Measurements from ENCODE around the gene GRIK3.

Gene GRIK3

DNA sequence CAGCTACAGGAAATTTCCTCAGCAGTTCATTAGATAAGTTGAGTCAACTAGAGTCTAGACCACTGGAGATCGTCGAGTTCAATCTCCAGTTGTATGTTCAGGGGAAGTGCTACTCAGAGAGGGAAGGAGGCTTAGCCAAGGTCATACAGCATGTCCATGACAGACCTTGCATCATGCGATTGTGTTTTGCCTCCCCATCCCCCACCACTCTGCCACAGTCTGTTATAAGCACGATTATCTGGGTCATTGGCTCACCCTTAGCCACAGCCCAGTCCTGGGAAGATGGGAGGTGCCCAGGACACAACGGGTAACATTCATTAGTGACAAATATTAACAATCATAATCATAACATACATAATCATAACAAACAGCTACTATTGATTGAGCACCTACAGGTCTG is 18.9 kb upstream of the GRIK3 start:
- TF ChIP-seq CTCF (IDR thresholded peaks at IDR 0.05; ENCODE audit: insufficient read depth, low read length, missing control alignments), result no peak
- CTCF ChIA-PET, result no interaction called here
- POLR2A ChIA-PET, result no interaction called here
- no peak overlapping the region for H3K4me3 ChIP-seq (ENCODE audit: low read depth, low read length)
- DNase-seq (ENCODE audit: low read depth, low spot score), result no peak

DNA sequence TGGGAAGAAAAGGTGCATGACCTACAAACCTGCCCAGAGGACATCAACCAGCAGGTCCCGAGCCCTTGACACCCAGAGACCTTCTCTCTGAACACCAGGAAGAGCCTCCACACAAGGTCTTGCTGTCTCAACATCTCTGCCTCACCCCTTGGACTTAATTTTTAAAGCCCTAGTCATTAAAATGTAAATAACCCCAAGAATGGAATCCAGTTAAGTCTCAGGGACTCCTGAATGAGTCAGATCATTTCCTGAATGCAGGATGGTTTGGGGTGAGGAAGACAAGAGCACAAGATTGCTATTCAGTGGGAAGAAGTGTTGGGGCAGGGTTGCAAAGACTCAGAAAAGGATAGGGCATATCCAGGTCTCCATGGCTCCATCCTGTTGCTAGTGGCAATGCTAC is 17.8 kb upstream of the GRIK3 start:
- TF ChIP-seq CTCF (IDR thresholded peaks at IDR 0.05; ENCODE audit: insufficient read depth, low read length, missing control alignments), result no peak
- peak; percentile 2 for DNase-seq (ENCODE audit: low read depth, low spot score)
- no peak overlapping the region for H3K4me3 ChIP-seq (ENCODE audit: low read depth, low read length)
- ChIA-PET CTCF (no interaction called here), POLR2A (no interaction called here)

DNA sequence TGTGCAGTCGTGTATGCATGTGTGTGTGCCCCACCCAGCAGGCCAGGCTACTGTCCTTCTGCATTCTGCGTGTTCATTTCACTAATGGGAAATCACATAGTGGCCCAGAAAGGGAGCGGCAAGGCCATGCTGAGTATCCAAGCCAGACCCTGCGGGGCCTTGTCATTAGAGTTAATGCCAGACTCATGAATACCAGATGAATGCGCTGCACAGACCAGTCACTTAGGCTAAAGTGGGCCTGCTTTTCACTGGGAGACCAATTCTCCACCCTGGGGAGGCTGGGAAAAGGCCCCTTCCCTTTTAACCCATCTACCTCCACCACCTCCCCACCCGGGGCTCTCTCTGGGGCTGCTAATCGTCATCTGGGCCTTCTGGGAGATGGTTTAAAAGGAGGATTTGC is 17.0 kb upstream of the GRIK3 start:
- DNase-seq (ENCODE audit: low read depth, low spot score), result no peak
- ChIA-PET CTCF (no interaction called here), POLR2A (no interaction called here)
- no peak overlapping the region for H3K4me3 ChIP-seq (ENCODE audit: low read depth, low read length)
- no peak for TF ChIP-seq CTCF (IDR thresholded peaks at IDR 0.05; ENCODE audit: insufficient read depth, low read length, missing control alignments)

DNA sequence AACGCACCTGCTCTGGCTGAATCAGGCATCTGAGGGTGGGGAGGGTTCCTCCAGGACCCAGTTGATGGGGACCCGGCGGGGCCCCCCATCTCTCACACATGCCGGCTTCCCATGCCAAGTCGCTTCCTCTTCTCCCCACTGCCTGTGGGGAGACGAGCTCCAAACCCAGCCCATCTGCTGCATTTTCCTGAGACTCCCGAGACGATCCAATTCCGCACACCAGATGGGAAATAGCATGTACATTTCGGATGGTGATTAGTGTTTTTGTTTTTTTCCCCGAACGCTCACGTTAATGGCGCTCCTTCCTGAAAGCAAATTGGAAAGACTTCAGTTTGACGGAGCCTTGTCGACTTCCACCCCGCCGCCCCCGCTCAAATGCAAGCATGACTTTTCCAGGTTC is 13.2 kb upstream of the GRIK3 start:
- no peak for TF ChIP-seq CTCF (IDR thresholded peaks at IDR 0.05; ENCODE audit: insufficient read depth, low read length, missing control alignments)
- CTCF ChIA-PET, result no interaction called here
- POLR2A ChIA-PET, result no interaction called here
- DNase-seq (ENCODE audit: low read depth, low spot score), result no peak
- H3K4me3 ChIP-seq (ENCODE audit: low read depth, low read length), result no peak overlapping the region

GRCh38 chr1:37043101-37043500 is 8.8 kb upstream of the GRIK3 start:
- POLR2A ChIA-PET, result no interaction called here
- H3K4me3 ChIP-seq (ENCODE audit: low read depth, low read length), result no peak overlapping the region
- TF ChIP-seq CTCF (IDR thresholded peaks at IDR 0.05; ENCODE audit: insufficient read depth, low read length, missing control alignments), result no peak
- CTCF ChIA-PET, result no interaction called here
- no peak for DNase-seq (ENCODE audit: low read depth, low spot score)

DNA sequence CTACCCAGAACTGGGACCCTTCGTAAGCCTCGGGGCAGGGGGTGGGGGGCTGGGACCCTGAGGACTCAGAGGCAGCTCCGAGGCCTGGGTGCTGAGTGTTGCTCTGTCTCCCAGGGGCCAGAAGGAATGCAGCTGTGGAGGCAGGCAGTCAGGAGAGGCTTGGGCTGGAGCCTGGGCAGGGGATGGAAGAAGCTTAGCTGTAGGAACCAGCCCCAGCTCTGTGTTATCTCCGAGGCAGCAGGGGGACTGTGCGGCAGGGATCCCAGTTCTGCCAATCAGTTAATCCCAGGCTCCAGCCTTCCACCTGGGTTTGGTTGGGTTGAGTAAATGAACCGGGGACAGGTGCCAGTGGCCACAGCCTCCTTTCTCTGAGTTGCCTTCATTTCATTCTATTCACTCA is 8.2 kb upstream of the GRIK3 start:
- CTCF ChIA-PET, result no interaction called here
- no peak overlapping the region for H3K4me3 ChIP-seq (ENCODE audit: low read depth, low read length)
- DNase-seq (ENCODE audit: low read depth, low spot score), result no peak
- POLR2A ChIA-PET, result interaction anchor here (0.7 kb wide), 1 partner anchor 27 kb away, joined by 3 read pairs; no protein-coding TSS in a partner anchor
- TF ChIP-seq CTCF (IDR thresholded peaks at IDR 0.05; ENCODE audit: insufficient read depth, low read length, missing control alignments), result no peak
